Left renal cortex interstitium (tissue), 4 donors: ENCODE measurements around the gene TBC1D24. TPM values are rescaled to one million over a fixed set of nuclear protein-coding genes. Genes with fewer than 3 reads are reported as not detected.

Source experiments
- DNase-seq, 4 donors: peaks; one replicate each; pipeline ENCODE4 v3.0.0-alpha.2; 2013; ENCODE audit warnings: low read depth in 4 of 4, low spot score in 2 of 4, missing footprints in 1 of 4
- polyA plus RNA-seq, 4 donors: library from polyadenylated mRNA; unstranded; fragments of 120-200 nt; gene quantifications; one replicate each; pipeline ENCODE4 v1.2.1, GENCODE V29; 2013; ENCODE audit not compliant: insufficient read length in 4 of 4

TBC1D24 gene
- polyA plus RNA-seq, 4 donors, result 14.1 to 24.4 (median 19.6) TPM

- DNase-seq, result no peak
Measured at GRCh38 chr16:2497695-2498484, 23.0 kb downstream of the TBC1D24 start.

- no peak for DNase-seq
Measured at GRCh38 chr16:2498531-2499253, 23.8 kb downstream of the TBC1D24 start.

GRCh38 chr16:2499454-2499853 is 24.5 kb downstream of the TBC1D24 start:
- DNase-seq, result no peak

- no peak for DNase-seq
Measured at GRCh38 chr16:2499890-2500429, 25.0 kb downstream of the TBC1D24 start.

- no peak for DNase-seq
Measured at GRCh38 chr16:2500430-2500917, 25.5 kb downstream of the TBC1D24 start.

GRCh38 chr16:2500918-2501750 is 26.2 kb downstream of the TBC1D24 start:
- DNase-seq, result peak; percentile 74 to 84 (median 81)

- no peak for DNase-seq
Measured at GRCh38 chr16:2501946-2502895, 27.3 kb downstream of the TBC1D24 start.

GRCh38 chr16:2505695-2506094 is 30.8 kb downstream of the TBC1D24 start:
- no peak for DNase-seq

GRCh38 chr16:2507052-2507659 is 32.2 kb downstream of the TBC1D24 start:
- DNase-seq, result no peak

GRCh38 chr16:2507665-2508064 is 32.7 kb downstream of the TBC1D24 start:
- DNase-seq, result no peak

GRCh38 chr16:2508722-2509400 is 33.9 kb downstream of the TBC1D24 start:
- DNase-seq, result no peak

GRCh38 chr16:2511128-2511800 is 36.3 kb downstream of the TBC1D24 start:
- DNase-seq, result no peak

GRCh38 chr16:2511996-2512734 is 37.2 kb downstream of the TBC1D24 start:
- no peak for DNase-seq

GRCh38 chr16:2512735-2513404 is 37.9 kb downstream of the TBC1D24 start:
- DNase-seq, result no peak

- DNase-seq, result peak in 2 of 4 donors; percentile 84 to 87
Measured at GRCh38 chr16:2513405-2514332, 38.7 kb downstream of the TBC1D24 start, which contains the start of gene ATP6V0C. ATP6V0C (plus strand) TSS chr16:2513952; CDS start chr16:2514104, 152 bp downstream.
